Measurements from ENCODE around the gene ZCCHC24. TPM values are rescaled to one million over a fixed set of nuclear protein-coding genes. Genes with fewer than 3 reads are reported as not detected.
A peak's percentile ranks its signal among the peaks of the same experiment; 100 is the strongest.

Gene ZCCHC24
- total RNA-seq, 3 donors from 2014 or later = 18.7 to 50.8 (median 48.8) TPM

- no peak for DNase-seq (ENCODE audit: low spot score in 2 of 2)
- no peak for TF ChIP-seq CTCF (IDR thresholded peaks at IDR 0.05)
- no peak for TF ChIP-seq POLR2AphosphoS5 (IDR thresholded peaks at IDR 0.05)
- TF ChIP-seq POLR2A (IDR thresholded peaks at IDR 0.05) = no peak
- no peaks in the 10 kb centered on the region for H3K36me3 ChIP-seq
- no peaks in the 10 kb centered on the region for H3K9me3 ChIP-seq
- intact Hi-C loops (cut with DNase I; ENCODE audit: low total_unique reads) = no loop called here
- H3K27me3 ChIP-seq = no peaks in the 10 kb centered on the region
- peak overlapping the region in 1 of 3 donors; percentile 54 for H3K4me3 ChIP-seq
- peaks cover 23 to 26% of the 10 kb centered on the region in 2 donors for H3K4me1 ChIP-seq
- H3K27ac ChIP-seq = peak overlapping the region; percentile 90 to 99
Measured at GRCh38 chr10:79436066-79436849, 9.2 kb downstream of the ZCCHC24 start.

- peak overlapping the region in 1 of 3 donors; percentile 54 for H3K4me3 ChIP-seq
- peak overlapping the region; percentile 90 to 99 for H3K27ac ChIP-seq
- DNase-seq (ENCODE audit: low spot score in 2 of 2) = no peak
- H3K9me3 ChIP-seq = no peaks in the 10 kb centered on the region
- no peaks in the 10 kb centered on the region for H3K36me3 ChIP-seq
- intact Hi-C loops (cut with DNase I; ENCODE audit: low total_unique reads) = no loop called here
- peaks cover 23 to 26% of the 10 kb centered on the region in 2 donors for H3K4me1 ChIP-seq
- no peaks in the 10 kb centered on the region for H3K27me3 ChIP-seq
- TF ChIP-seq POLR2AphosphoS5 (IDR thresholded peaks at IDR 0.05) (no peak), CTCF (IDR thresholded peaks at IDR 0.05) (no peak), POLR2A (IDR thresholded peaks at IDR 0.05) (no peak)
Measured at GRCh38 chr10:79435271-79436065, 10.0 kb downstream of the ZCCHC24 start.

GRCh38 chr10:79434821-79435251, 10.6 kb downstream of the ZCCHC24 start:
- no peaks in the 10 kb centered on the region for H3K27me3 ChIP-seq
- intact Hi-C loops (cut with DNase I; ENCODE audit: low total_unique reads) = no loop called here
- no peaks in the 10 kb centered on the region for H3K36me3 ChIP-seq
- H3K4me3 ChIP-seq = peak overlapping the region; percentile 8 to 54 (median 11)
- H3K9me3 ChIP-seq = no peaks in the 10 kb centered on the region
- peak overlapping the region; percentile 90 to 99 for H3K27ac ChIP-seq
- no peak for TF ChIP-seq CTCF (IDR thresholded peaks at IDR 0.05)
- TF ChIP-seq POLR2AphosphoS5 (IDR thresholded peaks at IDR 0.05) = no peak
- no peak for TF ChIP-seq POLR2A (IDR thresholded peaks at IDR 0.05)
- DNase-seq (ENCODE audit: low spot score in 2 of 2) = no peak
- H3K4me1 ChIP-seq = peaks cover 23 to 26% of the 10 kb centered on the region in 2 donors

GRCh38 chr10:79434223-79434687, 11.2 kb downstream of the ZCCHC24 start:
- TF ChIP-seq POLR2A (IDR thresholded peaks at IDR 0.05) = no peak
- no peak for TF ChIP-seq POLR2AphosphoS5 (IDR thresholded peaks at IDR 0.05)
- TF ChIP-seq CTCF (IDR thresholded peaks at IDR 0.05) = no peak
- Histone ChIP-seq H3K4me3 (peak overlapping the region in 1 of 3 donors; percentile 48), H3K27ac (peak overlapping the region; percentile 90 to 96), H3K4me1 (peaks cover 23 to 26% of the 10 kb centered on the region in 2 donors), H3K9me3 (no peaks in the 10 kb centered on the region), H3K27me3 (no peaks in the 10 kb centered on the region), H3K36me3 (no peaks in the 10 kb centered on the region)
- DNase-seq (ENCODE audit: low spot score in 2 of 2) = no peak
- intact Hi-C loops (cut with DNase I; ENCODE audit: low total_unique reads) = no loop called here

Measured in breast epithelium (tissue), 4 donors.